NCI-H1092 (cell line): ENCODE measurements around the gene BNC2.
"Not testable (repeated sequence)": the region's sequence is repeated elsewhere in the genome, so short reads cannot be mapped to it uniquely, and the experiment has no call there.

ENCODE experiments used
- DNase-seq: peaks from one replicate; lab custom pipeline; 2025; lab: John Stamatoyannopoulos, UW

BNC2 gene

DNA sequence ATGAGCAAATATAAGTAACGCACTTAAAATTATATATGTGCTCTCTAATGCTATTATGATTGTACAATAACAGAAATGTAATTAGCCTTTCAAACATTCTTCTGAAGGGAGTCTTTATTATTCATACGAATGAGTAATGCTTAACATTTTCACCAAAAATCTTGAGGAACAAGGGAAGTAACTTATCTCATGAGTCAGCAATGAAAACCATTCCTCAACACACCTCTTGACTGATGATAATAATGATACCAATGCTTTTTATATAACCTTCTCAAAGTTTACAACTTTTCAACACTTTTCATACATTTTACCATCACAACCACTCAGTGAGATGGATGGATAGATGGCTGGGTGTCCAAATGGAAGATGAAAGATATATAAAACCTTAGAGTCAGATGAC lies 369.3 kb downstream of the BNC2 start:
- DNase-seq, result no peak

- DNase-seq, result no peak
These were observed 370.1 kb downstream of the BNC2 start for GRCh38 chr9:16500386-16500785.

- no peak for DNase-seq
These were observed 370.6 kb downstream of the BNC2 start for GRCh38 chr9:16499892-16500291.

GRCh38 chr9:16496908-16497307 lies 373.6 kb downstream of the BNC2 start:
- no peak for DNase-seq

DNA sequence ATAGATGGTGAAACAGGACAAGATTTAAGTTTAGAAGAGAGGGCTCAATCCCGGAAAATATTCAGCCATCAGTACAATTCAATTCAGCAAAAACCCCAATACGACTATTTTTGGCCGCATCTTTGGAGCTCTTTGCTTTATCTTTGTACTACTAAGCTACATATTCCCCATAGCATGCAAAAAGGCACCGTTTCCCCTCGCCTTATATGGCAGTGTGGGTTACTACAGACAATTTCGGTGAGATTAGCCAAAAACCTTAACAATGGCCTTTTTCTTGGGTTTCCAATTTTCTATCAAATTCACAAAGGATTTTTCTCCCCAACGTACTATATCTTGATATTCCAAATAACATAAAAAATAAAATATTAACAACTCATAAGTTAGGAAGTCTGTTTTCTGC lies 382.6 kb downstream of the BNC2 start:
- no peak for DNase-seq

DNA sequence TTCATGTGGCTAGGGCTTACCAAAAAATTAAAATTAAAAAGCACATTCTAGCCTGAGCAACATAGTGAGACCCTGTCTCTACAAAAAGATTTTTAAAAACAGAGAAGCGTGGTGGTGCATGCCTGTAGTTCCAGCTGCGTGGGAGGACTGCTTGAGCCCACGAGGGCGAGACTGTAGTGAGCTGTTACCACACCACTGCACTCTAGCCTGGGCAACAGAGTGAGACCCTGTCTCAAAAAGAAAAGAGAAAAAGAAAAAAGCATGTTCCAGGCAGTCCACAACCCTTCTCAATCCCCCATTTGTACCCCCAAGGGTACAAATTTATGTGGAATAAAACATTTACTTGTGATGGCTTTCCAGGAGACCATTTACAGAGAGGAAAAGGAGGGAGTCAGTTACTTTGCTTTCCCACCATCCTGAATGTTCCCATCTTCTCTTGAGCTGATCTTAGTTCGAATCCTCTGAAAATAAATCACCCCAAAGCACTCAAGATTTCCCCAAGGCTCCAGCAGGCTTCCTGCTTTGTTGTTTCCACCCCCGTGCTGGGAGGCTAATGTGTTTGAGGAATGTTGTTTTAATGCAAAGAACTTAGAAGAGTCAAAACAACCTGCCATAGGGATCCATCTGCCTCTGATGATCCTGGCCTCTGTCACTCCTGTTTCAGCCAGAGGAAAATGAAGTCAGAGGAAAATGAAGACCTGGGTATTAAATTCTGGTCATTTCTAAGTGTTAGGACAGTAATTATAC lies 384.7 kb downstream of the BNC2 start:
- DNase-seq, result no peak

DNA sequence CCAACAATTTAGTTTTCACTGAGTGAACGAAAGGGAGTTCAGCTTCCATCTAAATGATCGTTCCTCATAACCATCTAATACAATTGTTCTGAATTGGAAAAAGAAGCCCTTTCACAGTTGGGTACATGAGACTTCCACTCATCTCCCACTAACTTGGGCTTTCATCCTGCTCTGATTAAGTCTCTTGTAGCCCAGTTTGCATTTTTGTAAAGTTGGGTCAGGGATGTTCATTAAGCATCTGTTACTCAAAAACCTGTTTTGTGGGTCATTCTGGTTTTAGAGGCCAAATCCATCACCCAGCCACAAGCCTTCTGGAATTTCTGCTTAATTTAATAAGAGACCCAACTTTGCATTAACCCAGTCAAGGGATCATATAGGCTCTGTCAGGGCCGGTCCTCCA lies 385.3 kb downstream of the BNC2 start:
- DNase-seq, result no peak

DNA sequence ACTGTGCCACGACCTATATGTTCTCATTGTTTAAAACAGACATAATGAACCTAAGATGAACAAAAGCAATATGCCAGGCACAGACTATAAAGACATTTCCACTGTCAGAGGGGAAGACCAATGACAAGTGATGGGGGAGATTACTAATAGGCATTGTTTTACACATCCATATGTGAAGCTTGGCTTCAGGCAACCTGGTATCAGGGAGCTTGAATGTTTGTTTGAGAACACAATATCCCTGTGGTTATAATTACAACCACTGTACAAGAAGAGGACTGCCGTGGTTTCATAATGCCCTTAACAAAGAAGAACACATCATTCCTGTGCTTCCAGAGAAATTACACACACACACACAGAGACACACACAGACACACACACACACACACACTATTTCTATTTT lies 385.7 kb downstream of the BNC2 start:
- DNase-seq, result no peak

GRCh38 chr9:16484180-16484579 lies 386.3 kb downstream of the BNC2 start:
- no peak for DNase-seq

- no peak for DNase-seq
These were observed 387.7 kb downstream of the BNC2 start for GRCh38 chr9:16482764-16483163.

DNA sequence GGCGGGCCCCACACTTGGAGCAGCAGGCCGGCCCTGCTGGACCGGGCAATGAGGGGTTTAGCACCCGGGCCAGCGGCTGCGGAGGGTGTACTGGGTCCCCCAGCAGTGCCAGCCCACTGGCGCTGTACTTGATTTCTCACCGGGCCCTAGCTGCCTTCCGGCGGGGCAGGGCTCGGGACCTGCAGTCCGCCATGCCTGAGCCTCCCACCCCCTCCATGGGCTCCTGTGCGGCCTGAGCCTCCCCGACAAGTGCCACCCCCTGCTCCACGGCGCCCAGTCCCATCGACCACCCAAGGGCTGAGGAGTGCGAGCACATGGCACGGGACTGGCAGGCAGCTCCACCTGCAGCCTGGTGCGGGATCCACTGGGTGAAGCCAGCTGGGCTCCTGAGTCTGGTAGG lies 389.9 kb downstream of the BNC2 start:
- DNase-seq, result not testable (repeated sequence)

DNA sequence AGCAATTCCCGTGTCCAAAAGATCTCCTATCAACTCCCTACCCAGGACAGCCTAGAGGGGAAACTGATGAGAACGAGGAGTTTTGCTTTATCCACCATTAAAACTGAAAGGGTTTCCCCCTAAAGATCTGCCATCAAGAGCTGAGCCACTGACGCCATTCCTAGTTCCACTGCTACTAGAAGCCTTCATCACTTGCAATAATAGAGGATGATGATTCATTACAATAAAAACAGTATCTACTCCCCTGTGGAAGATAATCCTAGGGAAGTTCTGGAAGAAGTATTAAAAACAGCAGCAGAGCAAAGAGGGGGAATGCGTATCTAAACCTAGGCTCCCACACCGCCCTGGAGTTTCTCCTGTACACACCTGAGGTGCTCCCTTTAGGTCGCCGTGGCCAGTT lies 394.5 kb downstream of the BNC2 start:
- DNase-seq, result no peak

GRCh38 chr9:16475257-16475656 lies 395.2 kb downstream of the BNC2 start:
- peak; percentile 25 for DNase-seq

- no peak for DNase-seq
These were observed 401.3 kb downstream of the BNC2 start for GRCh38 chr9:16469184-16469583.

- DNase-seq, result no peak
These were observed 408.6 kb downstream of the BNC2 start for GRCh38 chr9:16461851-16462250.

- DNase-seq, result no peak
These were observed 409.2 kb downstream of the BNC2 start for GRCh38 chr9:16461137-16461840.

DNA sequence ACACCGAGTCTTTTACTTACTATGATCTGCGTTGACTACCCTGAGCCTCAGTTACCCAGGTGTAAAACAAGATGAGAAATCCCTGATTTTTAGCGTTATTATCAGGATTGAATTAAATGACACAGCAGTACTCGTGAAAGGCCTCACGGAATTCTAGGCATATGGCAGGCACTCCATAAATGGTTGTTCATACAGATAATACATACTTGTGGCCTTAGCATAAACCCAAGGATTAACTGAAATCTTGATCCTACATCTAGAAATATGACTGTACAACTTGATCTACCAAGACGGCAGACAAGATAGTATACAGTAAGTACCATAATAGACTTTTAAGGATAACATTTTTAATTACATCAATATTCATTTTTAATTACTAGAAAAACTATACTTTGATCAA lies 409.8 kb downstream of the BNC2 start:
- no peak for DNase-seq

- no peak for DNase-seq
These were observed 410.9 kb downstream of the BNC2 start for GRCh38 chr9:16459421-16460148.

- peak; percentile 83 for DNase-seq
These were observed 411.6 kb downstream of the BNC2 start for GRCh38 chr9:16458696-16459420.

GRCh38 chr9:16455842-16456241 lies 414.6 kb downstream of the BNC2 start:
- DNase-seq, result no peak

DNA sequence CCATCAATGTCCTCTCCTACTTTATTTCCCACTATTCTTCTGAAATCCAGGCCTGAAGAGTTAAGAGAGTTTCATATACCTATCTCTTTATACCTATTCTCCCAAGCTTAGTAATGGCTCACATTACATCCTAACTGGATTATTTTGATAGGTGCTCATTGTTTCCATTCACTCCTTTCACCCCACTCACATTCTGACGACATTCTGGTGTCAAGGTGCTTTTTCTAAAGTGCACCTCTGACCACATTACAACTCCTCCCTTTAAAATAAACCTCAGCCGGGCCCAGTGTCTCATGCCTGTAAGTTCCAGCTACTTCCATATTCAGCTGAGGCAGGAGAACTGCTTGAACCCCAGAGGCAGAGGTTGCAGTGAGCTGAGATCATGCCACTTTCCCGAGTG lies 417.1 kb downstream of the BNC2 start:
- no peak for DNase-seq

GRCh38 chr9:16450578-16450977 lies 419.9 kb downstream of the BNC2 start:
- peak; percentile 23 for DNase-seq
